ENCODE measurements around the gene SCUBE2.

Gene SCUBE2

GRCh38 chr11:9060700-9061111, 30.7 kb downstream of the SCUBE2 start:
- H3K4me3 ChIP-seq (ENCODE audit: low read length) = no peak overlapping the region
- no peaks in the 10 kb centered on the region for H3K27me3 ChIP-seq (ENCODE audit: insufficient read depth, low read length)
- H3K4me1 ChIP-seq (ENCODE audit: insufficient read depth, low read length) = no peaks in the 10 kb centered on the region
- H3K9me3 ChIP-seq (ENCODE audit: low read length) = no peaks in the 10 kb centered on the region
- no peak overlapping the region for H2AFZ ChIP-seq (ENCODE audit: low read depth, low read length)
- H3K36me3 ChIP-seq (ENCODE audit: insufficient read depth, low read length) = no peaks in the 10 kb centered on the region

- Histone ChIP-seq H2AFZ (ENCODE audit: low read depth, low read length) (no peak overlapping the region), H3K4me3 (ENCODE audit: low read length) (no peak overlapping the region), H3K27me3 (ENCODE audit: insufficient read depth, low read length) (no peaks in the 10 kb centered on the region), H3K9me3 (ENCODE audit: low read length) (no peaks in the 10 kb centered on the region), H3K36me3 (ENCODE audit: insufficient read depth, low read length) (no peaks in the 10 kb centered on the region), H3K4me1 (ENCODE audit: insufficient read depth, low read length) (no peaks in the 10 kb centered on the region)
Measured at GRCh38 chr11:9059406-9059805, 32.0 kb downstream of the SCUBE2 start.

- Histone ChIP-seq H3K27me3 (ENCODE audit: insufficient read depth, low read length) (no peaks in the 10 kb centered on the region), H2AFZ (ENCODE audit: low read depth, low read length) (no peak overlapping the region), H3K9me3 (ENCODE audit: low read length) (no peaks in the 10 kb centered on the region), H3K4me1 (ENCODE audit: insufficient read depth, low read length) (no peaks in the 10 kb centered on the region), H3K4me3 (ENCODE audit: low read length) (no peak overlapping the region), H3K36me3 (ENCODE audit: insufficient read depth, low read length) (no peaks in the 10 kb centered on the region)
Measured at GRCh38 chr11:9057888-9058287, 33.5 kb downstream of the SCUBE2 start.

GRCh38 chr11:9057007-9057406, 34.4 kb downstream of the SCUBE2 start:
- no peaks in the 10 kb centered on the region for H3K36me3 ChIP-seq (ENCODE audit: insufficient read depth, low read length)
- no peak overlapping the region for H3K4me3 ChIP-seq (ENCODE audit: low read length)
- no peaks in the 10 kb centered on the region for H3K27me3 ChIP-seq (ENCODE audit: insufficient read depth, low read length)
- no peaks in the 10 kb centered on the region for H3K9me3 ChIP-seq (ENCODE audit: low read length)
- no peak overlapping the region for H2AFZ ChIP-seq (ENCODE audit: low read depth, low read length)
- no peaks in the 10 kb centered on the region for H3K4me1 ChIP-seq (ENCODE audit: insufficient read depth, low read length)

GRCh38 chr11:9056467-9056866, 34.9 kb downstream of the SCUBE2 start:
- Histone ChIP-seq H3K27me3 (ENCODE audit: insufficient read depth, low read length) (no peaks in the 10 kb centered on the region), H3K4me1 (ENCODE audit: insufficient read depth, low read length) (no peaks in the 10 kb centered on the region), H3K36me3 (ENCODE audit: insufficient read depth, low read length) (no peaks in the 10 kb centered on the region), H2AFZ (ENCODE audit: low read depth, low read length) (no peak overlapping the region), H3K9me3 (ENCODE audit: low read length) (no peaks in the 10 kb centered on the region), H3K4me3 (ENCODE audit: low read length) (no peak overlapping the region)

GRCh38 chr11:9053316-9054035, 37.9 kb downstream of the SCUBE2 start:
- no peak overlapping the region for H2AFZ ChIP-seq (ENCODE audit: low read depth, low read length)
- no peaks in the 10 kb centered on the region for H3K9me3 ChIP-seq (ENCODE audit: low read length)
- no peaks in the 10 kb centered on the region for H3K36me3 ChIP-seq (ENCODE audit: insufficient read depth, low read length)
- no peak overlapping the region for H3K4me3 ChIP-seq (ENCODE audit: low read length)
- H3K27me3 ChIP-seq (ENCODE audit: insufficient read depth, low read length) = no peaks in the 10 kb centered on the region
- H3K4me1 ChIP-seq (ENCODE audit: insufficient read depth, low read length) = peaks cover 3% of the 10 kb centered on the region

- H3K9me3 ChIP-seq (ENCODE audit: low read length) = no peaks in the 10 kb centered on the region
- no peaks in the 10 kb centered on the region for H3K36me3 ChIP-seq (ENCODE audit: insufficient read depth, low read length)
- no peak overlapping the region for H3K4me3 ChIP-seq (ENCODE audit: low read length)
Measured at GRCh38 chr11:9052316-9052715, 39.1 kb downstream of the SCUBE2 start.

GRCh38 chr11:9049959-9050358, 41.4 kb downstream of the SCUBE2 start:
- no peaks in the 10 kb centered on the region for H3K27me3 ChIP-seq (ENCODE audit: insufficient read depth, low read length)
- no peaks in the 10 kb centered on the region for H3K9me3 ChIP-seq (ENCODE audit: low read length)
- H3K4me1 ChIP-seq (ENCODE audit: insufficient read depth, low read length) = peaks cover 12% of the 10 kb centered on the region
- H2AFZ ChIP-seq (ENCODE audit: low read depth, low read length) = no peak overlapping the region
- no peaks in the 10 kb centered on the region for H3K36me3 ChIP-seq (ENCODE audit: insufficient read depth, low read length)
- H3K4me3 ChIP-seq (ENCODE audit: low read length) = no peak overlapping the region

More at GRCh38 chr11:9052316-9052715, 39.1 kb downstream of the SCUBE2 start:
- Histone ChIP-seq H2AFZ (ENCODE audit: low read depth, low read length) (no peak overlapping the region), H3K4me1 (ENCODE audit: insufficient read depth, low read length) (peaks cover 12% of the 10 kb centered on the region), H3K27me3 (ENCODE audit: insufficient read depth, low read length) (no peaks in the 10 kb centered on the region)

GRCh38 chr11:9047964-9048523, 43.4 kb downstream of the SCUBE2 start:
- Histone ChIP-seq H3K4me1 (ENCODE audit: insufficient read depth, low read length) (peaks cover 12% of the 10 kb centered on the region), H3K4me3 (ENCODE audit: low read length) (no peak overlapping the region), H3K36me3 (ENCODE audit: insufficient read depth, low read length) (no peaks in the 10 kb centered on the region), H3K27me3 (ENCODE audit: insufficient read depth, low read length) (no peaks in the 10 kb centered on the region), H3K9me3 (ENCODE audit: low read length) (no peaks in the 10 kb centered on the region), H2AFZ (ENCODE audit: low read depth, low read length) (peak overlapping the region; percentile 0)

GRCh38 chr11:9046481-9046880, 44.9 kb downstream of the SCUBE2 start:
- Histone ChIP-seq H3K36me3 (ENCODE audit: insufficient read depth, low read length) (no peaks in the 10 kb centered on the region), H2AFZ (ENCODE audit: low read depth, low read length) (no peak overlapping the region), H3K4me1 (ENCODE audit: insufficient read depth, low read length) (peaks cover 27% of the 10 kb centered on the region), H3K27me3 (ENCODE audit: insufficient read depth, low read length) (no peaks in the 10 kb centered on the region), H3K9me3 (ENCODE audit: low read length) (peaks cover under 1% of the 10 kb centered on the region), H3K4me3 (ENCODE audit: low read length) (no peak overlapping the region)

GRCh38 chr11:9042488-9042887, 48.9 kb downstream of the SCUBE2 start:
- no peaks in the 10 kb centered on the region for H3K27me3 ChIP-seq (ENCODE audit: insufficient read depth, low read length)
- peaks cover 22% of the 10 kb centered on the region for H3K4me1 ChIP-seq (ENCODE audit: insufficient read depth, low read length)
- no peak overlapping the region for H2AFZ ChIP-seq (ENCODE audit: low read depth, low read length)
- no peaks in the 10 kb centered on the region for H3K36me3 ChIP-seq (ENCODE audit: insufficient read depth, low read length)
- H3K4me3 ChIP-seq (ENCODE audit: low read length) = no peak overlapping the region
- H3K9me3 ChIP-seq (ENCODE audit: low read length) = peaks cover 16% of the 10 kb centered on the region

- H3K27me3 ChIP-seq (ENCODE audit: insufficient read depth, low read length) = no peaks in the 10 kb centered on the region
- no peak overlapping the region for H3K4me3 ChIP-seq (ENCODE audit: low read length)
- H2AFZ ChIP-seq (ENCODE audit: low read depth, low read length) = no peak overlapping the region
- H3K4me1 ChIP-seq (ENCODE audit: insufficient read depth, low read length) = peaks cover 29% of the 10 kb centered on the region
- no peaks in the 10 kb centered on the region for H3K36me3 ChIP-seq (ENCODE audit: insufficient read depth, low read length)
- peaks cover 16% of the 10 kb centered on the region for H3K9me3 ChIP-seq (ENCODE audit: low read length)
Measured at GRCh38 chr11:9041747-9042146, 49.7 kb downstream of the SCUBE2 start.

GRCh38 chr11:9040410-9040809, 51.0 kb downstream of the SCUBE2 start:
- Histone ChIP-seq H3K4me1 (ENCODE audit: insufficient read depth, low read length) (peaks cover 35% of the 10 kb centered on the region), H3K27me3 (ENCODE audit: insufficient read depth, low read length) (no peaks in the 10 kb centered on the region), H3K9me3 (ENCODE audit: low read length) (peaks cover 16% of the 10 kb centered on the region), H3K36me3 (ENCODE audit: insufficient read depth, low read length) (no peaks in the 10 kb centered on the region), H3K4me3 (ENCODE audit: low read length) (no peak overlapping the region), H2AFZ (ENCODE audit: low read depth, low read length) (no peak overlapping the region)

GRCh38 chr11:9039863-9040262, 51.5 kb downstream of the SCUBE2 start:
- H3K36me3 ChIP-seq (ENCODE audit: insufficient read depth, low read length) = no peaks in the 10 kb centered on the region
- no peaks in the 10 kb centered on the region for H3K27me3 ChIP-seq (ENCODE audit: insufficient read depth, low read length)
- peaks cover 16% of the 10 kb centered on the region for H3K9me3 ChIP-seq (ENCODE audit: low read length)
- H3K4me1 ChIP-seq (ENCODE audit: insufficient read depth, low read length) = peaks cover 35% of the 10 kb centered on the region
- H3K4me3 ChIP-seq (ENCODE audit: low read length) = no peak overlapping the region
- H2AFZ ChIP-seq (ENCODE audit: low read depth, low read length) = no peak overlapping the region

Measured in neuron (in vitro differentiated cells).